Measurements from ENCODE around the gene RBFOX2. TPM values are rescaled to one million over a fixed set of nuclear protein-coding genes. Genes with fewer than 3 reads are reported as not detected.

The RBFOX2 gene
- total RNA-seq, 4 donors from 2014 or later = 46.6 to 82.7 (median 62.1) TPM

DNA sequence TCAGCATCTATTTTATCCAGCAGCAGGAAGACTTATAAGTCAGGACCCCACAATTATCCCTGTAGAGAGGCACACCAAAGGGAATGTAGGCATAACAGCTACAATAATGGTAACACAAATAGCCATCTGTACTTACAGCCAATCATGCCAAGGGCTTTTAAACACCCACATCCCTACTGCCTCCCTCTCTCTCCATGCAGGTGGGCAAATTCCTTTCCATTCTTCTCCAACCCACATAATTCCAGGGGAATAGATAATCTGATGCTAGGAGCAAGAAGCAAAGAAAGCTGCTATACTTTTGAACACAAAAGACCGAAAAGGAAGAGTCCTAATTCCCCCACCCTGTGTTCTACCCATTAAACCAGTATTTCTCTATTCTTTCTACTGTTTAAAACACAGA, 46.7 kb downstream of the RBFOX2 start:
- TF ChIP-seq, protein P1, sequence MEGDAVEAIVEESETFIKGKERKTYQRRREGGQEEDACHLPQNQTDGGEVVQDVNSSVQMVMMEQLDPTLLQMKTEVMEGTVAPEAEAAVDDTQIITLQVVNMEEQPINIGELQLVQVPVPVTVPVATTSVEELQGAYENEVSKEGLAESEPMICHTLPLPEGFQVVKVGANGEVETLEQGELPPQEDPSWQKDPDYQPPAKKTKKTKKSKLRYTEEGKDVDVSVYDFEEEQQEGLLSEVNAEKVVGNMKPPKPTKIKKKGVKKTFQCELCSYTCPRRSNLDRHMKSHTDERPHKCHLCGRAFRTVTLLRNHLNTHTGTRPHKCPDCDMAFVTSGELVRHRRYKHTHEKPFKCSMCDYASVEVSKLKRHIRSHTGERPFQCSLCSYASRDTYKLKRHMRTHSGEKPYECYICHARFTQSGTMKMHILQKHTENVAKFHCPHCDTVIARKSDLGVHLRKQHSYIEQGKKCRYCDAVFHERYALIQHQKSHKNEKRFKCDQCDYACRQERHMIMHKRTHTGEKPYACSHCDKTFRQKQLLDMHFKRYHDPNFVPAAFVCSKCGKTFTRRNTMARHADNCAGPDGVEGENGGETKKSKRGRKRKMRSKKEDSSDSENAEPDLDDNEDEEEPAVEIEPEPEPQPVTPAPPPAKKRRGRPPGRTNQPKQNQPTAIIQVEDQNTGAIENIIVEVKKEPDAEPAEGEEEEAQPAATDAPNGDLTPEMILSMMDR (IDR thresholded peaks at IDR 0.05) = no peak
- TF ChIP-seq POLR2AphosphoS5 (IDR thresholded peaks at IDR 0.05) = no peak
- no peak for TF ChIP-seq POLR2A (IDR thresholded peaks at IDR 0.05)
- TF ChIP-seq EP300 (IDR thresholded peaks at IDR 0.05) = no peak
- WGBS = 83% methylated on average over 1 of the region's 1 CpG

DNA sequence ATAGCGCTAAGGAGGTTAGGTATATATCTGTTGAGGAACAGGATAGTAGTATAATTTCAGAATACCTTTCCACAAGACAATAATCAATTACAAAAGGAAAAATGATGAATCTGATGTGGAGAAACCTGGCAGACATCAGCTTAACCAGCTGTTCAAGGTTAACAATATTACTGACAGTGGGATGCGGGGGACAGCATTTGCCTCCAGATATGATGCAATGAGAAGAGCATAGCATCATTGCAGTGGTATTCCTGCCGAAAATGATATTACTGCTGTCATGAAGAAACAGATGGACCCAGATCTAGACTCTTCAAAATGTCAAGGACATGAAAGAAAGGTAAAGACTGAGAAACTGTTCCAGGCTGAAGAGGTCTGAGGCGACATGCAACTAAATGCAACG, 49.7 kb downstream of the RBFOX2 start:
- no peak for DNase-seq (ENCODE audit: low spot score in 2 of 2)
- Histone ChIP-seq H3K4me1 (peaks cover 15% of the 10 kb centered on the region), H3K4me3 (no peak overlapping the region), H3K27ac (no peak overlapping the region), H3K9me3 (no peaks in the 10 kb centered on the region), H3K36me3 (no peaks in the 10 kb centered on the region), H3K27me3 (no peaks in the 10 kb centered on the region)
- no peak for TF ChIP-seq POLR2AphosphoS5 (IDR thresholded peaks at IDR 0.05)
- TF ChIP-seq, protein P1 (IDR thresholded peaks at IDR 0.05) = no peak
- no peak for TF ChIP-seq POLR2A (IDR thresholded peaks at IDR 0.05)
- TF ChIP-seq EP300 (IDR thresholded peaks at IDR 0.05) = no peak
- WGBS = 85% methylated on average over 5 of the region's 5 CpGs

More for the DNA sequence above, 46.7 kb downstream of the RBFOX2 start:
- Histone ChIP-seq H3K36me3 (no peaks in the 10 kb centered on the region), H3K27ac (no peak overlapping the region), H3K4me3 (no peak overlapping the region), H3K27me3 (no peaks in the 10 kb centered on the region), H3K4me1 (peaks cover 3% of the 10 kb centered on the region), H3K9me3 (no peaks in the 10 kb centered on the region)
- no peak for DNase-seq (ENCODE audit: low spot score in 2 of 2)

DNA sequence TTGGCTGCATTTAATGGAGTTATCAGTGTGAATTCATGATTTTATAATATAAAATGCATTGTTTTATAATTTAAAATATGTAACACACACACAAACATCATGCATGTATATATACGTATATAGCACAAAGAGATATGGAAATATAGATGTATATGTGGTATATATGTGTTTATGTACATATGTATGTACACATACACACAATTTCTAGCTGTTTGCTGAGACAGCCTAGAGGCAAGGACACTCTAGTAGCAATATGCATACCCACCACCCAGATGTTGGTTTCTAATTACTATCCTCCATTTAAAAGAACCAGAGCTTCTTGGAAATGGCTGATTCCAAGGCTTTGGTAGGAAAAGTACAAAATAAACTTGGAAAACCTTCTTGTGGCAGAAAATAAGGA, 50.4 kb downstream of the RBFOX2 start:
- Histone ChIP-seq H3K4me1 (peaks cover 22% of the 10 kb centered on the region), H3K4me3 (no peak overlapping the region), H3K27ac (no peak overlapping the region)

DNA sequence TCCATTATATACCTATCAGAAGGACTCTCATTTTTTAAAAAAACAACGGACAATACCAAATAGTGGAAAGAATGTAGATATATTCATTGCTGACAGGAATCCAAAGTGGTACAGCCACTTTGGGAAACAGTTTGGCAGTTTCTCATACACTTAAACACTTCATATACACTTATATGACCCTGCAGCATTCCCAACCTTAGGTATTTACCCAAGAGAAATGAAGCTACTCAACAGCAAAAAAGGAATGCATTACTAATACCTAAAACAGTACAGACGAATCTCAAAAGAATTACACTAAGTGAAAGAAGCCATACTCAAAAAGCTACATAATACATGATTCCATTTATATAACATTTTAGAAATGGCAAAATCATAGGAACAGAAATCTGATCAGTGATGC, 51.5 kb downstream of the RBFOX2 start:
- DNase-seq (ENCODE audit: low spot score in 2 of 2) = no peak
- Histone ChIP-seq H3K27me3 (no peaks in the 10 kb centered on the region), H3K9me3 (no peaks in the 10 kb centered on the region), H3K27ac (no peak overlapping the region), H3K4me3 (no peak overlapping the region), H3K36me3 (no peaks in the 10 kb centered on the region), H3K4me1 (peaks cover 33% of the 10 kb centered on the region)
- TF ChIP-seq POLR2AphosphoS5 (IDR thresholded peaks at IDR 0.05) (no peak), EP300 (IDR thresholded peaks at IDR 0.05) (no peak), POLR2A (IDR thresholded peaks at IDR 0.05) (no peak)
- TF ChIP-seq, protein P1 (IDR thresholded peaks at IDR 0.05) = no peak
- 78% methylated on average over 2 of the region's 2 CpGs for WGBS

More for the DNA sequence above, 50.4 kb downstream of the RBFOX2 start:
- Histone ChIP-seq H3K36me3 (no peaks in the 10 kb centered on the region), H3K27me3 (no peaks in the 10 kb centered on the region), H3K9me3 (no peaks in the 10 kb centered on the region)
- DNase-seq (ENCODE audit: low spot score in 2 of 2) = no peak
- 100% methylated on average over 1 of the region's 1 CpG for WGBS
- no peak for TF ChIP-seq POLR2A (IDR thresholded peaks at IDR 0.05)
- TF ChIP-seq, protein P1 (IDR thresholded peaks at IDR 0.05) = no peak
- TF ChIP-seq EP300 (IDR thresholded peaks at IDR 0.05) = no peak
- no peak for TF ChIP-seq POLR2AphosphoS5 (IDR thresholded peaks at IDR 0.05)

DNA sequence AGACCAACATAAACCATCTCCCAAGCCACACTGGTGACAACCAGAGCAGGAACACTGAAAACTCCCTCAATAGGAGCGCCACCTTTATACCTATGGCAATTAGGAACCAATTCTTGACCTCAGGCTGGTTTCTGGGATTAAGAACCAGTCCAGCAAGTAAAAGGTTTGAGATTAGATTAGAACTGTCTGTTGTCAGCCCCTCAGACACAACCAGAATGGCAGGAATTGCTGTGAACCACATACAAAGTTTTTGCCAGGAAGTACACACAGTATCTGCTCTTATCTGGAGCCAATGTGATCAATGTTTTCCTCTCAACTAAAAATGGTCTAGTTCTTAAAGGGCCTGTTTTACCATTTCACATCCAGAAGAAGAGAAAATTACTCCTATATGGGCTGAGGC, 55.2 kb downstream of the RBFOX2 start:
- TF ChIP-seq, protein P1 (IDR thresholded peaks at IDR 0.05) = no peak
- no peak for TF ChIP-seq POLR2A (IDR thresholded peaks at IDR 0.05)
- TF ChIP-seq EP300 (IDR thresholded peaks at IDR 0.05) = no peak
- TF ChIP-seq POLR2AphosphoS5 (IDR thresholded peaks at IDR 0.05) = no peak
- Histone ChIP-seq H3K36me3 (no peaks in the 10 kb centered on the region), H3K27me3 (no peaks in the 10 kb centered on the region), H3K4me3 (no peak overlapping the region), H3K9me3 (no peaks in the 10 kb centered on the region), H3K4me1 (peaks cover 45% of the 10 kb centered on the region), H3K27ac (peak overlapping the region; percentile 81)
- DNase-seq (ENCODE audit: low spot score in 2 of 2) = no peak
- WGBS = 73% methylated on average over 1 of the region's 1 CpG
